Ascending aorta (tissue), 2 donors: ENCODE measurements around the gene ABCC1. TPM values are rescaled to one million over a fixed set of nuclear protein-coding genes. Genes with fewer than 3 reads are reported as not detected.
"Not testable (repeated sequence)": the region's sequence is repeated elsewhere in the genome, so short reads cannot be mapped to it uniquely, and the experiment has no call there.

Experiments used
- DNase-seq, 2 donors: peaks; one replicate each; pipeline ENCODE4 v3.0.0-alpha.2; 2019; ENCODE audit warnings: low spot score in 2 of 2
- H3K27ac ChIP-seq, 2 donors: fragments of 200-600 bp; sonication (generic); one replicate each; pipeline ENCODE4 v1.5.1; 2016 to 2017; ENCODE audit warnings: mild to moderate bottlenecking in 1 of 2
- H3K27me3 ChIP-seq: fragments of 200-600 bp; sonication (generic); one replicate; pipeline ENCODE4 v1.5.1; 2017
- H3K36me3 ChIP-seq, 2 donors: fragments of 200-600 bp; sonication (generic); one replicate each; pipeline ENCODE4 v1.5.1; 2016
- H3K4me1 ChIP-seq, 2 donors: fragments of 200-600 bp; sonication (generic); one replicate each; pipeline ENCODE4 v1.5.1; 2016 to 2017; ENCODE audit warnings: mild to moderate bottlenecking in 1 of 2
- H3K4me3 ChIP-seq, 2 donors: fragments of 200-600 bp; sonication (generic); one replicate each; pipeline ENCODE4 v1.5.1; 2016 to 2017; ENCODE audit warnings: mild to moderate bottlenecking in 1 of 2
- H3K9me3 ChIP-seq, 2 donors: fragments of 200-600 bp; sonication (generic); one replicate each; pipeline ENCODE4 v1.5.1; 2016
- intact Hi-C: fragments of 100-400 bp; cut with DNase I; formaldehyde crosslinking; loops from one replicate; pipeline ENCODE4 v1.15.1; 2023
- total RNA-seq: library from RNA; depleted of rRNA; stranded (reverse); fragments of >200 nt; gene quantifications from one replicate; pipeline ENCODE4 v1.1.0, GENCODE V29; 2016
- TF ChIP-seq, protein P1 (sequence below), 3 experiments: fragments of 200-600 bp in 2 of 3; fragments of 450-650 bp in 1 of 3; sonication (generic) in 2 of 3; IDR thresholded peaks; one replicate each; pipeline ENCODE4 v1.5.1; 2016 to 2019; ENCODE audit warnings: antibody characterized with exemption in 3 of 3, mild to moderate bottlenecking in 1 of 3, moderate library complexity in 1 of 3

The ABCC1 gene
- total RNA-seq, 1 donor from 2014 or later = 144 TPM

DNA sequence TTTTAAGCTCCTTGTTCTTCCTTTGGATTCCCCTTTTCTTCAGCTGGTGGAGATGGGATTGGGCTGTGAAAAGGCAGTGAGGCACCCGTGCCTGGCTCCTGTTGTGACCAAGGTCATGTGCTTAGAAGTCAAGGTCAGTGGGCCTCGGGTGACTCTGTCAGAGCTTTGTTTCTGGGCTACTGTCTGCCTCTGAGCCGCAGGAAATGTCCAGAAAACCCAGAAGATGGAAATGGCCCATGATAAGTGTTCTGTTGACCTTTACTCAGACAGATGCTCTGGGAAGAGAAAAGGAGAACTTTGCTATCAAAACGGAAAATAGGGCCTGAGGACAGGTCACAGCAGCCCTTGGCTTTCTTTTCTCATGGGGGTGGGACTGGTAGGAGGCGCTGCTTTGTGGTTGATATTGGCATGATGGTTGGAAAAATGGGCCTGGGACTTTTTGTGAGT lies 2.9 kb downstream of the ABCC1 start:
- intact Hi-C loops = loop anchor here (2.0 kb wide), 2 partner anchors 25 to 45 kb away; no protein-coding TSS in a partner anchor
- peak overlapping the region; percentile 7 to 74 for H3K4me3 ChIP-seq
- DNase-seq = peak in 1 of 2 donors; percentile 78
- H3K27ac ChIP-seq = peak overlapping the region; percentile 86 to 93
- no peaks in the 10 kb centered on the region for H3K9me3 ChIP-seq
- H3K27me3 ChIP-seq = no peaks in the 10 kb centered on the region
- peaks cover 19 to 34% of the 10 kb centered on the region in 2 donors for H3K4me1 ChIP-seq
- TF ChIP-seq, protein P1, sequence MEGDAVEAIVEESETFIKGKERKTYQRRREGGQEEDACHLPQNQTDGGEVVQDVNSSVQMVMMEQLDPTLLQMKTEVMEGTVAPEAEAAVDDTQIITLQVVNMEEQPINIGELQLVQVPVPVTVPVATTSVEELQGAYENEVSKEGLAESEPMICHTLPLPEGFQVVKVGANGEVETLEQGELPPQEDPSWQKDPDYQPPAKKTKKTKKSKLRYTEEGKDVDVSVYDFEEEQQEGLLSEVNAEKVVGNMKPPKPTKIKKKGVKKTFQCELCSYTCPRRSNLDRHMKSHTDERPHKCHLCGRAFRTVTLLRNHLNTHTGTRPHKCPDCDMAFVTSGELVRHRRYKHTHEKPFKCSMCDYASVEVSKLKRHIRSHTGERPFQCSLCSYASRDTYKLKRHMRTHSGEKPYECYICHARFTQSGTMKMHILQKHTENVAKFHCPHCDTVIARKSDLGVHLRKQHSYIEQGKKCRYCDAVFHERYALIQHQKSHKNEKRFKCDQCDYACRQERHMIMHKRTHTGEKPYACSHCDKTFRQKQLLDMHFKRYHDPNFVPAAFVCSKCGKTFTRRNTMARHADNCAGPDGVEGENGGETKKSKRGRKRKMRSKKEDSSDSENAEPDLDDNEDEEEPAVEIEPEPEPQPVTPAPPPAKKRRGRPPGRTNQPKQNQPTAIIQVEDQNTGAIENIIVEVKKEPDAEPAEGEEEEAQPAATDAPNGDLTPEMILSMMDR (IDR thresholded peaks at IDR 0.05) = no peak
- no peaks in the 10 kb centered on the region for H3K36me3 ChIP-seq

DNA sequence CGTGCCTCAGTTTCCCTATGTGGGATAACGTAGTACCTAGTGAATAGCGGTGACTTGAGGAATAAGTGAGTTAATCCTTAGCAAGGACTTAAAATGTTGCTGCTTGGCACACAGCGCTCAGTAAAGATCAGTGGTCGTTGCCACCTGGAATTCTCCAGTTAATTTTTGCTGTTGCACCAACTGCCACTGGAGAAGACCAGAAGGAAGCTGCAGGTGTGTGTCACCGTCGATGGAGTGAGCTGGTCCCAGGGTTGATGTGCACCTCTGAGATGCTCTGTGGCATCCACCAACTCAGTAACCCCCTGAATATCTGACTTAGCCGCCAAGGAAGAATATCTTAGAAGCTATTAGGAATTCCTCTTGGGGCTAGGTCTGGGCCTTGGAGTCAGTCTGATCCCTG lies 4.1 kb downstream of the ABCC1 start:
- Histone ChIP-seq H3K4me1 (peaks cover 19 to 34% of the 10 kb centered on the region in 2 donors), H3K4me3 (no peak overlapping the region), H3K36me3 (no peaks in the 10 kb centered on the region), H3K9me3 (no peaks in the 10 kb centered on the region), H3K27ac (peak overlapping the region; percentile 86 to 93), H3K27me3 (no peaks in the 10 kb centered on the region)
- TF ChIP-seq, protein P1 (IDR thresholded peaks at IDR 0.05) = no peak
- intact Hi-C loops = loop anchor here (2.0 kb wide), 2 partner anchors 23 to 43 kb away; no protein-coding TSS in a partner anchor
- no peak for DNase-seq

DNA sequence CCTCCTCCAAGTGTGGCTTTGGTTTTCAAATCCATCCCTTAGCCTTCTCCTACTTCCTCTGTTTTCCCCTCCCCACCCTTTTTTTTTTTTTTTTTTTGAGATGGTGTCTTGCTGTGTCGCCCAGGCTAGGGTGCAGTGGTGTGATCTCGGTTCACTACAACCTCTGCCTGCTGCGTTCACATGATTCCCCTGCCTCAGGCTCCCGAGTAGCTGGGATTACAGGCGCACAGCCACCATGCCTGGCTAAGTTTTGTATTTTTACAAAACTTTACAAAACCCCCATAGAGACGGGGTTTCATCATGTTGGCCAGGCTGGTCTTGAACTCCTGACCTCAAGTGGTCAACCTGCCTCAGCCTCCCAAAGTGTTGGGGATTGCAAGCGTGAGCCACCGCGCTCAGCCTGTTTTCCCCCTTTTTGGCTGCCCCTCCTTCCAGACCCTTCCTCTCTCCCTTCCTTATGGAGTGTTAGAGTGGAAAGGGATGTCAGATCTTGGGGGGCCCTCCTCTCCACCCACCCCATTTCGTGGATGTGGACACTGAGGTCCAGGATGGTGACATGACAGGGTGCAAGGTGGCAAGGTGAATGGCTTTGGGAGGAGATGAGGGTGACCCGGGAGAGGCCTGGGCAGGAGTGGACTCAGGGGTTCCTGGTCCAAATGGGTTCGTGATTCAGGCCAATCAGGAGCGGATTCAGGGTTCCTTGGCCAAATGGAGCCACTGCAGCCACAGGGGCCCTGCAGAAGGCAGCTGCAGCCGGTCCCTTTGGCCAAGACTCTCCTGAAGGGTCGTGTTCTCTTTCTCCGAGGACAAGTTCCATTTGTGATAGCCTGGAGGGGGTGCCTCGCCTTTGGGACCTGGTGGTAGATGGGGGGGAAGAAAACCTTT lies 4.8 kb downstream of the ABCC1 start:
- Histone ChIP-seq H3K9me3 (no peaks in the 10 kb centered on the region), H3K4me3 (no peak overlapping the region), H3K27me3 (no peaks in the 10 kb centered on the region), H3K27ac (peak overlapping the region; percentile 86 to 93), H3K36me3 (no peaks in the 10 kb centered on the region), H3K4me1 (peaks cover 19 to 37% of the 10 kb centered on the region in 2 donors)
- TF ChIP-seq, protein P1 (IDR thresholded peaks at IDR 0.05) = no peak
- no peak for DNase-seq
- intact Hi-C loops = loop anchor here (2.0 kb wide), 2 partner anchors 23 to 43 kb away; no protein-coding TSS in a partner anchor

DNA sequence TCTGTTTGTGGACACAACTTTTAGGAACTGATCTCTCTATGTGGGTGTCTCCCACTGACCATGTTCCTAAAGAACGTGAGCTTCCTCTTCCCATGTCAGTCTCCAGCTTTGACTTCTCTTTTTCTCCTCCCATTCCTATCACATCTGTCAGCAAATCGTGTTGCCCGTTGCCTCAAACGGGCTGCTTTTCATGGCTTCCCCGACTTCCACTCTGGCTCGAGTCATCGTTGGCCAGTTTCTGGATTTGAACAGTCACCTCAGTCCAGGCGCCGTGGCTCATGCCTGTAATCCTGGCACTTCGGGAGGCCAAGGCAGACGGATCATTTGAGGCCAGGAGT lies 5.4 kb downstream of the ABCC1 start:
- Histone ChIP-seq H3K9me3 (no peaks in the 10 kb centered on the region), H3K27me3 (no peaks in the 10 kb centered on the region), H3K36me3 (no peaks in the 10 kb centered on the region), H3K4me1 (peaks cover 19 to 37% of the 10 kb centered on the region in 2 donors), H3K27ac (peak overlapping the region; percentile 86 to 93), H3K4me3 (no peak overlapping the region)
- intact Hi-C loops = no loop called here
- peak; percentile 52 to 89 for DNase-seq
- TF ChIP-seq, protein P1 (IDR thresholded peaks at IDR 0.05) = no peak

DNA sequence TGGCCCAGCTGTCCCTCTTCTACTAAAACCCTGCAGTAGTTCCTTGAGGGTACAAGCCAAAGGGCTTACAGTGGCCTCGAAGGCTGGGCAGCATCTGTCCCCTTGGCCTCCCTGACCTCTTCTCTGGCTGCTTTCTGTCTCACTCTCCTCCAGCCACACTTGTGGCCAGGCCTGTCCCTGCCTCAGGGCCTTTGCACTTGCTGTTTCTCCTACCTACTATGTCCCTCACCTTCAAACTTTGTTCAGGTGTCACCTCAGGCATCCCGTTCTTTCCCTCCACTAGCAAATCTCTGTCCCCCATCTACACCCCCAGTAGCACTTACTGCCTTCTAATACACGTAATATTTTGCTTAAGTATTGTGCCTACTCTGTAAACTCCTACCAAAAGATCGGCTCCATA lies 6.0 kb downstream of the ABCC1 start:
- H3K4me1 ChIP-seq = peaks cover 19 to 37% of the 10 kb centered on the region in 2 donors
- intact Hi-C loops = no loop called here
- no peaks in the 10 kb centered on the region for H3K36me3 ChIP-seq
- no peaks in the 10 kb centered on the region for H3K9me3 ChIP-seq
- no peaks in the 10 kb centered on the region for H3K27me3 ChIP-seq
- TF ChIP-seq, protein P1 (IDR thresholded peaks at IDR 0.05) = no peak
- no peak overlapping the region for H3K4me3 ChIP-seq
- DNase-seq = no peak
- peak overlapping the region; percentile 86 to 93 for H3K27ac ChIP-seq

DNA sequence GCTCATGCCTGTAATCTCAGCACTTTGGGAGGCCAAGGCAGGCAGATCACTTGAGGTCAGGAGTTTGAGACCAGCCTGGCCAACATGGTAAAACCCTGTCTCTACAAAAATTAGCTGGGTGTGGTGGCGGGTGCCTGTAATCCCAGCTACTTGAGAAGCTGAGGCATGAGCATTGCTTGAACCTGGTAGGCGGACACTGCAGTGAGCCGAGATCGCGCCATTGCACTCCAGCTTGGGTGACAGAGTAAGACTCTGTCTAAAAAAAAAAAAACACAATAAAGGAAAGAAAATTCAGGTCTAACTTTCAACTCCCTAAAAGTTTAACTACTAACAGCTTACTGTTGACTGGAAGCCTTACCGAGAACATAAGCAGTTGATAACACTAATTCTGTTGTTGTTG lies 6.7 kb downstream of the ABCC1 start:
- H3K27ac ChIP-seq = peak overlapping the region in 1 of 2 donors; percentile 86
- H3K36me3 ChIP-seq, H3K27me3 ChIP-seq, H3K4me3 ChIP-seq, DNase-seq, H3K9me3 ChIP-seq, intact Hi-C loops: not testable (repeated sequence)
- H3K4me1 ChIP-seq = peaks cover 19 to 37% of the 10 kb centered on the region in 2 donors
